Breast epithelium (tissue), 3 donors: ENCODE measurements around the gene PELI2.

Source experiments
- CTCF ChIP-seq, 3 donors: fragments of 450-650 bp; IDR thresholded peaks; one replicate each; pipeline ENCODE4 v1.5.1; 2016 to 2017; ENCODE audit warnings: antibody characterized with exemption in 3 of 3, mild to moderate bottlenecking in 3 of 3, moderate library complexity in 3 of 3
- POLR2A ChIP-seq: fragments of 450-650 bp; IDR thresholded peaks from one replicate; pipeline ENCODE4 v1.6.1; 2016; ENCODE audit warnings: antibody characterized with exemption, mild to moderate bottlenecking, moderate library complexity

GRCh38 chr14:56087671-56088471 lies 30.3 kb upstream of the PELI2 start:
- TF ChIP-seq POLR2A: no peak
- TF ChIP-seq CTCF (IDR thresholded peaks at IDR 0.05): no peak
